ENCODE results near the gene KLHL14. TPM values are rescaled to one million over a fixed set of nuclear protein-coding genes. Genes with fewer than 3 reads are reported as not detected.

Gene KLHL14
- total and polyA plus RNA-seq, 2 experiments from 2014 or later = 0.44 to 1.9 TPM

DNA sequence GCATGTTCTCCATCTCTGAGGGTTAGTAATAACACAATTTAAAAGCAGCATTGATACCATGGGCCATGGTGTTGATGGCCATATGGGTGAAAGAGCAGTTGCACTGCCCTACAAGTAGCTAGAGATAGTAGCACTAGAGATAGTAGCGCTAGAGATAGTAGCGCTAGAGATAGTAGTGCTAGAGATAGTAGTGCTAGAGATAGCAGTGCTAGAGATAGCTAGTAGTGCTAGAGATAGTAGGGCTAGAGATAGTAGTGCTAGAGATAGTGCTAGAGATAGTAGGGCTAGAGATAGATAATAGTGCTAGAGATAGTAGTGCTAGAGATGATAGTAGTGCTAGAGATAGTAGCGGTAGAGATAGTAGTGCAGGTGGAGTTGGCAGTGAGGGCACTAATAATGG is 39.5 kb upstream of the KLHL14 start:
- no peaks in the 10 kb centered on the region for H4K20me1 ChIP-seq (replicated peaks; ENCODE audit: insufficient read depth)
- no peak overlapping the region for H3K4me2 ChIP-seq
- no peaks in the 10 kb centered on the region for H3K36me3 Mint-ChIP-seq (ENCODE audit: low read depth)
- H3K27ac ChIP-seq (ENCODE audit: low read depth) = no peak overlapping the region
- H3K9me3 Mint-ChIP-seq = no peaks in the 10 kb centered on the region
- H3K79me2 ChIP-seq (replicated peaks; ENCODE audit: insufficient read depth) = no peaks in the 10 kb centered on the region
- H3K4me1 ChIP-seq (ENCODE audit: insufficient read depth) = no peaks in the 10 kb centered on the region
- no peak overlapping the region for H2AFZ ChIP-seq
- no peaks in the 10 kb centered on the region for H3K9me2 ChIP-seq (ENCODE audit: insufficient read depth)
- ATAC-seq (no peak), DNase-seq (ENCODE audit: low spot score) (no peak)
- TF ChIP-seq, protein P1, sequence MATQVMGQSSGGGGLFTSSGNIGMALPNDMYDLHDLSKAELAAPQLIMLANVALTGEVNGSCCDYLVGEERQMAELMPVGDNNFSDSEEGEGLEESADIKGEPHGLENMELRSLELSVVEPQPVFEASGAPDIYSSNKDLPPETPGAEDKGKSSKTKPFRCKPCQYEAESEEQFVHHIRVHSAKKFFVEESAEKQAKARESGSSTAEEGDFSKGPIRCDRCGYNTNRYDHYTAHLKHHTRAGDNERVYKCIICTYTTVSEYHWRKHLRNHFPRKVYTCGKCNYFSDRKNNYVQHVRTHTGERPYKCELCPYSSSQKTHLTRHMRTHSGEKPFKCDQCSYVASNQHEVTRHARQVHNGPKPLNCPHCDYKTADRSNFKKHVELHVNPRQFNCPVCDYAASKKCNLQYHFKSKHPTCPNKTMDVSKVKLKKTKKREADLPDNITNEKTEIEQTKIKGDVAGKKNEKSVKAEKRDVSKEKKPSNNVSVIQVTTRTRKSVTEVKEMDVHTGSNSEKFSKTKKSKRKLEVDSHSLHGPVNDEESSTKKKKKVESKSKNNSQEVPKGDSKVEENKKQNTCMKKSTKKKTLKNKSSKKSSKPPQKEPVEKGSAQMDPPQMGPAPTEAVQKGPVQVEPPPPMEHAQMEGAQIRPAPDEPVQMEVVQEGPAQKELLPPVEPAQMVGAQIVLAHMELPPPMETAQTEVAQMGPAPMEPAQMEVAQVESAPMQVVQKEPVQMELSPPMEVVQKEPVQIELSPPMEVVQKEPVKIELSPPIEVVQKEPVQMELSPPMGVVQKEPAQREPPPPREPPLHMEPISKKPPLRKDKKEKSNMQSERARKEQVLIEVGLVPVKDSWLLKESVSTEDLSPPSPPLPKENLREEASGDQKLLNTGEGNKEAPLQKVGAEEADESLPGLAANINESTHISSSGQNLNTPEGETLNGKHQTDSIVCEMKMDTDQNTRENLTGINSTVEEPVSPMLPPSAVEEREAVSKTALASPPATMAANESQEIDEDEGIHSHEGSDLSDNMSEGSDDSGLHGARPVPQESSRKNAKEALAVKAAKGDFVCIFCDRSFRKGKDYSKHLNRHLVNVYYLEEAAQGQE (IDR thresholded peaks at IDR 0.05; ENCODE audit: unreplicated experiment) = no peak
- no peak for TF ChIP-seq JUNB (IDR thresholded peaks at IDR 0.05; ENCODE audit: unreplicated experiment)
- no peak for TF ChIP-seq CREB1 (CRISPR knock-in tag; IDR thresholded peaks at IDR 0.05; ENCODE audit: low read depth)
- TF ChIP-seq CTCF (conservative IDR thresholded peaks at IDR 0.05; ENCODE audit: low read depth in 2 of 2) = no peak
- TF ChIP-seq POLR2AphosphoS5 (IDR thresholded peaks at IDR 0.05; ENCODE audit: low read depth) = no peak
- TF ChIP-seq EZH2 (IDR thresholded peaks at IDR 0.05; ENCODE audit: low read depth, unreplicated experiment) = no peak
- no peak for TF ChIP-seq NANOG (IDR thresholded peaks at IDR 0.05; ENCODE audit: borderline replicate concordance)
- no peaks in the 10 kb centered on the region for H3K36me3 ChIP-seq (ENCODE audit: insufficient read depth)
- H3K4me1 Mint-ChIP-seq = no peaks in the 10 kb centered on the region
- no peaks in the 10 kb centered on the region for H3K27me3 ChIP-seq (ENCODE audit: insufficient read depth)
- no peak overlapping the region for H3K4me3 ChIP-seq
- no peaks in the 10 kb centered on the region for H3K27me3 Mint-ChIP-seq (ENCODE audit: insufficient read depth, low read depth, poor library complexity)
- H3K27ac Mint-ChIP-seq = no peak overlapping the region
- no peak overlapping the region for H3K4me3 Mint-ChIP-seq
- H3F3A ChIP-seq (replicated peaks; ENCODE audit: low read depth) = no peaks in the 10 kb centered on the region

GRCh38 chr18:32810314-32810713 is 37.5 kb upstream of the KLHL14 start:
- Mint-ChIP-seq H3K27me3 (ENCODE audit: insufficient read depth, low read depth, poor library complexity) (no peaks in the 10 kb centered on the region), H3K36me3 (ENCODE audit: low read depth) (no peaks in the 10 kb centered on the region), H3K4me3 (no peak overlapping the region), H3K4me1 (no peaks in the 10 kb centered on the region), H3K9me3 (no peaks in the 10 kb centered on the region), H3K27ac (no peak overlapping the region)
- Histone ChIP-seq H3K4me3 (no peak overlapping the region), H3K79me2 (replicated peaks; ENCODE audit: insufficient read depth) (no peaks in the 10 kb centered on the region), H3K27me3 (ENCODE audit: insufficient read depth) (no peaks in the 10 kb centered on the region), H3K27ac (ENCODE audit: low read depth) (no peak overlapping the region), H3K36me3 (ENCODE audit: insufficient read depth) (no peaks in the 10 kb centered on the region), H2AFZ (no peak overlapping the region), H3K9me2 (ENCODE audit: insufficient read depth) (no peaks in the 10 kb centered on the region), H4K20me1 (replicated peaks; ENCODE audit: insufficient read depth) (no peaks in the 10 kb centered on the region), H3K4me1 (ENCODE audit: insufficient read depth) (no peaks in the 10 kb centered on the region), H3F3A (replicated peaks; ENCODE audit: low read depth) (no peaks in the 10 kb centered on the region), H3K4me2 (no peak overlapping the region)
- DNase-seq (ENCODE audit: low spot score) (no peak), ATAC-seq (no peak)
- TF ChIP-seq CTCF (conservative IDR thresholded peaks at IDR 0.05; ENCODE audit: low read depth in 2 of 2) (no peak), ZNF114 (CRISPR knock-in tag; IDR thresholded peaks at IDR 0.05) (no peak)

Data from GM23338 (cell line).